HepG2 (cell line): ENCODE data around the gene RNU7-1. TPM values are rescaled to one million over a fixed set of nuclear protein-coding genes. Genes with fewer than 3 reads are reported as not detected.

Experiments
- BATF2 ChIP-seq: sonication (generic); formaldehyde crosslinking; IDR thresholded peaks from 2 replicates; pipeline ENCODE4 v1.8.0; 2022; ENCODE audit warnings: mild to moderate bottlenecking, missing genetic modification reagents, moderate library complexity
- BRCA1 ChIP-seq: sonication (generic); formaldehyde crosslinking; IDR thresholded peaks from 2 replicates; pipeline ENCODE4 v1.4.0; 2020; ENCODE audit warnings: missing genetic modification reagents
- GLI4 ChIP-seq: sonication (generic); formaldehyde crosslinking; IDR thresholded peaks from 2 replicates; pipeline ENCODE4 v1.5.1; 2020; ENCODE audit warnings: missing genetic modification reagents, mild to moderate bottlenecking, moderate library complexity, borderline replicate concordance
- GPBP1L1 ChIP-seq: sonication (generic); formaldehyde crosslinking; IDR thresholded peaks from 2 replicates; pipeline ENCODE4 v1.5.0; 2020; ENCODE audit warnings: mild to moderate bottlenecking, missing genetic modification reagents
- MYPOP ChIP-seq: sonication (generic); formaldehyde crosslinking; IDR thresholded peaks from 2 replicates; pipeline ENCODE4 v1.8.1; 2023; ENCODE audit warnings: mild to moderate bottlenecking, moderate library complexity, missing genetic modification reagents
- NFKB2 ChIP-seq: sonication (generic); formaldehyde crosslinking; IDR thresholded peaks from 2 replicates; pipeline ENCODE4 v1.4.0; 2020; ENCODE audit warnings: missing genetic modification reagents, borderline replicate concordance
- NFRKB ChIP-seq: fragments of 450-650 bp; IDR thresholded peaks from 2 replicates; pipeline ENCODE4 v1.6.1; 2017
- PHF21A ChIP-seq: sonication (generic); formaldehyde crosslinking; IDR thresholded peaks from 2 replicates; pipeline ENCODE4 v1.5.0; 2020; ENCODE audit warnings: mild to moderate bottlenecking, missing genetic modification reagents
- SOX6 ChIP-seq, 2 experiments: fragments of 450-650 bp in 1 of 2; sonication (generic) in 1 of 2; formaldehyde crosslinking in 1 of 2; IDR thresholded peaks; 2 replicates each; pipeline versions ENCODE4 v1.4.0 to v1.6.1; 2017 to 2020; ENCODE audit warnings: antibody characterized with exemption in 1 of 2, mild to moderate bottlenecking in 1 of 2, missing genetic modification reagents in 1 of 2
- TERF1 ChIP-seq: sonication (generic); formaldehyde crosslinking; IDR thresholded peaks from 2 replicates; pipeline ENCODE4 v1.8.0; 2022; ENCODE audit warnings: mild to moderate bottlenecking, missing genetic modification reagents, moderate library complexity
- ZBTB7A ChIP-seq: sonication (generic); formaldehyde crosslinking; IDR thresholded peaks from 2 replicates; pipeline ENCODE4 v1.8.0; 2022; ENCODE audit warnings: mild to moderate bottlenecking, missing genetic modification reagents
- ZHX2 ChIP-seq, 2 experiments: sonication (generic) in 1 of 2; formaldehyde crosslinking in 1 of 2; IDR thresholded peaks; 2 replicates each; pipeline versions ENCODE4 v1.6.1 to v1.9.0; 2014 to 2022; ENCODE audit warnings: antibody characterized with exemption in 1 of 2, borderline replicate concordance in 1 of 2, inconsistent platforms in 1 of 2, low read depth in 1 of 2, missing genetic modification reagents in 1 of 2
- ZNF431 ChIP-seq: sonication (generic); formaldehyde crosslinking; IDR thresholded peaks from 2 replicates; pipeline ENCODE4 v1.9.0; 2022; ENCODE audit warnings: missing genetic modification reagents, low read depth, mild to moderate bottlenecking, borderline replicate concordance
- ZNF432 ChIP-seq: sonication (generic); formaldehyde crosslinking; IDR thresholded peaks from 2 replicates; pipeline ENCODE4 v1.5.0; 2020; ENCODE audit warnings: missing genetic modification reagents, mild to moderate bottlenecking, borderline replicate concordance
- ZNF790 ChIP-seq: sonication (generic); formaldehyde crosslinking; IDR thresholded peaks from 2 replicates; pipeline ENCODE4 v1.8.0; 2022; ENCODE audit warnings: missing genetic modification reagents, mild to moderate bottlenecking, borderline replicate concordance
- polyA plus RNA-seq, 8 experiments: library from polyadenylated mRNA; depleted of rRNA in 3 of 8; stranded (reverse) in 7 of 8; unstranded in 1 of 8; fragments of >200 nt; fragmentation: Illumina TruSeq in 4 of 8; extraction: Trizol in 4 of 8; gene quantifications; 2 replicates each; pipeline versions ENCODE4 v1.2.1 to v1.2.3, GENCODE V29; 2011 to 2016; ENCODE audit warnings: low read depth in 4 of 8, missing spikeins in 1 of 8, mixed read lengths in 1 of 8; ENCODE audit not compliant: insufficient read depth in 1 of 8
- total RNA-seq, 5 experiments: library from RNA; depleted of rRNA; stranded (reverse); fragments of >200 nt; fragmentation: Illumina TruSeq; extraction: Trizol; gene quantifications; 2 replicates each; pipeline ENCODE4 v1.2.3, GENCODE V29; 2016; ENCODE audit warnings: low read depth in 1 of 5

The RNU7-1 gene
- total and polyA plus RNA-seq, 2 of the 13 experiments (the other 11 are each of a cell fraction or from before 2014, with no cell fraction given): not detected

- 0 out of 2 replicates have a peak, but pooled peaks have one; percentile 46 for TF ChIP-seq BATF2 (CRISPR knock-in tag)
- TF ChIP-seq ZNF432 (CRISPR knock-in tag): no peak
- no peak for TF ChIP-seq NFRKB
- no peak for TF ChIP-seq SOX6 (IDR thresholded peaks at IDR 0.05)
- TF ChIP-seq SOX6 (CRISPR knock-in tag; IDR thresholded peaks at IDR 0.05): no peak
- no peak for TF ChIP-seq MYPOP (CRISPR knock-in tag)
- TF ChIP-seq GPBP1L1 (CRISPR knock-in tag): no peak
- TF ChIP-seq TERF1: no peak
- TF ChIP-seq NFKB2 (CRISPR knock-in tag): peak; percentile 79; the same call in 1 of the 2 replicates
- no peak for TF ChIP-seq ZNF431 (CRISPR knock-in tag)
- TF ChIP-seq ZHX2 (IDR thresholded peaks at IDR 0.05; ENCODE audit: low read depth): peak; percentile 16; the same call in 1 of the 2 replicates
- no peak for TF ChIP-seq ZHX2 (CRISPR knock-in tag; IDR thresholded peaks at IDR 0.05; ENCODE audit: borderline replicate concordance)
- TF ChIP-seq ZNF790 (CRISPR knock-in tag): no peak
- peak; percentile 59; the same call in 1 of the 2 replicates for TF ChIP-seq GLI4
- TF ChIP-seq BRCA1 (CRISPR knock-in tag): no peak
- TF ChIP-seq PHF21A: no peak; the same call in 1 of the 2 replicates
- peak; percentile 72; the same call in 1 of the 2 replicates for TF ChIP-seq ZBTB7A (CRISPR knock-in tag)
Measured at GRCh38 chr12:6944381-6945186, 968 bp downstream of the RNU7-1 start (continued).
